ENCODE results near the gene ERBB2. TPM values are rescaled to one million over a fixed set of nuclear protein-coding genes. Genes with fewer than 3 reads are reported as not detected.
A peak's percentile ranks its signal among the peaks of the same experiment; 100 is the strongest.

Gene ERBB2
- total RNA-seq, 4 donors from 2014 or later = 11.8 to 98.8 (median 44.6) TPM

DNA sequence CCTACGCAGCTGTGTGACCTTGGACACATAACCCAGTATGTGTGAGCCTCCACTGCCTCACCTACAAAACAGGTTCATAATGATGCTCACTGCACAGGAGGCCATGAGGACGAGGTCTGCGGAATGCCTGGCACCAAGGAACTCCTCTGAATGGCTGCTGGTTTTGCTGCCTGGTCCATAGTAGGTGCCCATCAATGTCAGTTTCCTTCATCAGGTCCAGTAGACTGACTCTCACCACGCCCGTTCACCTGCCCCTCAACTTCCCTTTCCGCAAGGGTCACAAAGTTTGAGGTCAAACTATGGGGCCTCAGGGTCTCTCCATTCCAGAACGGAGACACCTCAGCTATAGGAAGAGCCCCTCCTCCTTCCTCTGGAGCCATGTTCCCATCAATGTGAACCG lies 22.8 kb upstream of the ERBB2 start:
- no peaks in the 10 kb centered on the region for H3K4me1 ChIP-seq

DNA sequence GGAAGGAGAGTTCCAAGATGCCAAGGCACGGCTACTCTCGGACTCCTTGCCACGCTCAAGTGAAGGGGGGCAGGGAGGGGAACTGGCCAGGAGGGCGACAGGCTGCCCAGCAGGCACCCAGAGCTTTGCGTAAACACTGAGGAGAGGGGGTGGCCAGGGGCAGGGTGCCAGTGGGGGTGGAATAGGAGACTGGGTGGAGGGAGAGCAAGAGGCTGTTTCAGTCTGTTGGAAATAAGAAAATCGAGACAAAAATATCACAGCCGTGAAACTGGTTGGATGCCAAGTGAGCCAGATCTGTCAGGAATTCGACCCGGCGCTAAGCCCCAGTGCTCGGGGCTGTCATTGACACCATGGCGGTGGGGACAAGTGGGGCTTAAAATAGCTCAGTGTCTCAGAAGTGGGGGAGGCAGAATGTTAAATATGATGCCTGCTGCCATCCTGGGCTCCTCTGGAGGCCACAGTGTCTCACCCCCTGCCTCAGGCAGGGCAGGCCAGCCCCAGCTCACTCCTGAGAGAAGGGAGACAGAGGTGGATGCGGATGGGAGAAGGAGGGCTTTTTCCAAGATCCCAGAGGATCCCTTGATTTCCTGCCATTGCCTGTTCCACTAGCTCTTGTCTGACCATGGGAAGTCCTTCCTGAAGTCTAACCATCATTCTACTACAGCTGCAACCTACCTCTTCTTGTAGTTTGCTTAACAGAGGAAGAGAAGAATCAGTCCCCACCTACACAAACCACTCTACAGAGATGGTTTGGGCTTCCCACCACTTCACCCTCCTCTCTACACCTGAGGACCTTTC lies 22.1 kb upstream of the ERBB2 start:
- no peak for DNase-seq
- TF ChIP-seq, protein P1, sequence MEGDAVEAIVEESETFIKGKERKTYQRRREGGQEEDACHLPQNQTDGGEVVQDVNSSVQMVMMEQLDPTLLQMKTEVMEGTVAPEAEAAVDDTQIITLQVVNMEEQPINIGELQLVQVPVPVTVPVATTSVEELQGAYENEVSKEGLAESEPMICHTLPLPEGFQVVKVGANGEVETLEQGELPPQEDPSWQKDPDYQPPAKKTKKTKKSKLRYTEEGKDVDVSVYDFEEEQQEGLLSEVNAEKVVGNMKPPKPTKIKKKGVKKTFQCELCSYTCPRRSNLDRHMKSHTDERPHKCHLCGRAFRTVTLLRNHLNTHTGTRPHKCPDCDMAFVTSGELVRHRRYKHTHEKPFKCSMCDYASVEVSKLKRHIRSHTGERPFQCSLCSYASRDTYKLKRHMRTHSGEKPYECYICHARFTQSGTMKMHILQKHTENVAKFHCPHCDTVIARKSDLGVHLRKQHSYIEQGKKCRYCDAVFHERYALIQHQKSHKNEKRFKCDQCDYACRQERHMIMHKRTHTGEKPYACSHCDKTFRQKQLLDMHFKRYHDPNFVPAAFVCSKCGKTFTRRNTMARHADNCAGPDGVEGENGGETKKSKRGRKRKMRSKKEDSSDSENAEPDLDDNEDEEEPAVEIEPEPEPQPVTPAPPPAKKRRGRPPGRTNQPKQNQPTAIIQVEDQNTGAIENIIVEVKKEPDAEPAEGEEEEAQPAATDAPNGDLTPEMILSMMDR (IDR thresholded peaks at IDR 0.05) = no peak
- no peak for TF ChIP-seq POLR2A (IDR thresholded peaks at IDR 0.05)
- Histone ChIP-seq H3K4me1 (no peaks in the 10 kb centered on the region), H3K27me3 (no peaks in the 10 kb centered on the region), H3K4me3 (no peak overlapping the region), H3K9me3 (no peaks in the 10 kb centered on the region), H3K27ac (peak overlapping the region in 1 of 2 donors; percentile 17), H3K36me3 (no peaks in the 10 kb centered on the region)
- intact Hi-C loops (cut with DNase I; ENCODE audit: low total_unique reads) = no loop called here

More for the DNA sequence above, 22.8 kb upstream of the ERBB2 start:
- H3K27me3 ChIP-seq = no peaks in the 10 kb centered on the region
- intact Hi-C loops (cut with DNase I; ENCODE audit: low total_unique reads) = no loop called here
- H3K9me3 ChIP-seq = no peaks in the 10 kb centered on the region
- peak overlapping the region in 1 of 2 donors; percentile 17 for H3K27ac ChIP-seq
- DNase-seq = no peak
- no peaks in the 10 kb centered on the region for H3K36me3 ChIP-seq
- no peak for TF ChIP-seq POLR2A (IDR thresholded peaks at IDR 0.05)
- TF ChIP-seq, protein P1 (IDR thresholded peaks at IDR 0.05) = no peak
- H3K4me3 ChIP-seq = no peak overlapping the region

DNA sequence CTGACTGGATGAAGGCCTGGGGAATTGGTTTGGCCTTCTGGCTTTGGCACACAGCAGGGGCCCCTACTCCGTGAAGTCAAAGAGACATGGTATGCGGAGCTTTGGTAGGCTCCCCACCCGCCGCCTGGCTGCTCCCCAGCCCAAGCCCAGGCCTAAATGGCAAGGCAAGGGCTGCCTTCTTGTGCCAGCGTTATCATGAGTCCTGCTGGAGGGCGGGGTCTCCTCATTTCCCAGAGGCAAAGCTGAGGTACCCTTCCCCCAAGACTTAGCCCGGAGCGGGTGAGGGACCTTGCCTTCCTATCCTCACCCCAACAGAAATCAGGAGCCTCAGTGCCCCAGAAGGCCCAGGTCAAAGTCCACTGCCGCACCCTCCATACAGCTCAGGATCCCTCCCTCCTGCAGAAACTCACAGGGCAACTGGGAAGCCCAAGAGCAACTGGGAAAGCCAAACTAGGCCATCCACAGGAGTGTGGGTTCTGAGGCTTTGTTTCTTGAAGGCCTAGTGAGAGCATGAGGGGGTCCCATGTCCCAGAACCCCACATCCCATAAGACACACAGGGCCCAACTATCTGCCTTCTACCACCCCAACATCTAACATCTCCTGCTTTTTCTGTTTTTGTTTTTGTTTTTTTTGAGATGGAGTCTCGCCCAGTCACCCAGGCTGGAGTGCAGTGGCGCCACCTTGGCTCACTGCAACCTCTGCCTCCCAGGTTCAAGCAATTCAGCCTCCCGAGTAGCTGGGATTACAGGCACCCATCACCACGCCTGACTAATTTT lies 21.3 kb upstream of the ERBB2 start:
- no peaks in the 10 kb centered on the region for H3K36me3 ChIP-seq
- no peak for DNase-seq
- intact Hi-C loops (cut with DNase I; ENCODE audit: low total_unique reads) = no loop called here
- H3K4me3 ChIP-seq = no peak overlapping the region
- no peaks in the 10 kb centered on the region for H3K27me3 ChIP-seq
- no peak for TF ChIP-seq POLR2A (IDR thresholded peaks at IDR 0.05)
- TF ChIP-seq, protein P1 (IDR thresholded peaks at IDR 0.05) = no peak
- no peak overlapping the region for H3K27ac ChIP-seq
- no peaks in the 10 kb centered on the region for H3K4me1 ChIP-seq
- H3K9me3 ChIP-seq = no peaks in the 10 kb centered on the region

DNA sequence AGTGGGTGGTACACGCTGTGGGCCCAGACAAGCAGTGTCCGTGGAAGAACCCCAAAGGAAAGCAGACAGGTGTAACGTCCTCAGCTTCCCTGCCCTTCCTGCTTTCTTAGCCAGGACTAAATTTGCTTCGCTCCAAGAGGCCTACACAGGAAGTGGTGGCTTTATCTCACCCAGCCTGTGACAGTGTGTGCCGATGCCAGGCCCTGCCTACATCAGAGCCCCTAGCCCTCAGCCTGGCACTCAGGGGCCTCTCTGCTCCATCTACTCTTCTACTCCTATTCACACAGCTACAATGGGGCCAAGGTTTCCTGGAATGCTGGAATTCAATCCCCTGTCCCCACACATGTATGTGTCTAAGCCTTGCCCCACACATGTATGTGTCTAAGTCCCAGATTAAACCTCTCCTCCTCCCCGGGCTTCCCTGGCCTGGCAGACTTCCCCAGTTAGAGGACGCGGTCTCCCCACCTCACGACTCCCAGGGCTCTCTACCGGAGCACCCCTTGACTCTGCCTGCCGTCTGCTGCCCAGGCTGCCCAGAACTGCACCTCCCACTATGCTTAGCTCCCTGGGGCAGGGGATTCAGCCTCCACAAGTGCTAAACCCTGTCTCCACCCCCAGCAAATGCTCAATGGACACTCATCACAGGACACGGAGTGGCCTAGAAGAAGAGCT lies 20.2 kb upstream of the ERBB2 start:
- no peak for DNase-seq
- Histone ChIP-seq H3K4me3 (no peak overlapping the region), H3K4me1 (no peaks in the 10 kb centered on the region), H3K27ac (no peak overlapping the region), H3K9me3 (no peaks in the 10 kb centered on the region), H3K27me3 (no peaks in the 10 kb centered on the region), H3K36me3 (no peaks in the 10 kb centered on the region)
- intact Hi-C loops (cut with DNase I; ENCODE audit: low total_unique reads) = loop anchor here (10.0 kb wide), 1 partner anchor 45 kb away; the partner anchor contains the start of gene STARD3
- TF ChIP-seq, protein P1 (IDR thresholded peaks at IDR 0.05) = no peak
- no peak for TF ChIP-seq POLR2A (IDR thresholded peaks at IDR 0.05)
